MM.1S (cell line): ENCODE results near the gene PLEKHD1.

Experiments
- EZH2 ChIP-seq: fragments of 300-600 bp; sonication (generic); optimal IDR thresholded peaks from 2 replicates; pipeline ENCODE3; 2017; ENCODE audit warnings: low read depth, mild to moderate bottlenecking, antibody characterized with exemption, low read length, mixed read lengths
- TF ChIP-seq, protein P1 (sequence below): fragments of 300-600 bp; sonication (generic); IDR thresholded peaks from 2 replicates; pipeline ENCODE4 v1.5.1; 2016; ENCODE audit warnings: antibody characterized with exemption, low read length, mixed read lengths

DNA sequence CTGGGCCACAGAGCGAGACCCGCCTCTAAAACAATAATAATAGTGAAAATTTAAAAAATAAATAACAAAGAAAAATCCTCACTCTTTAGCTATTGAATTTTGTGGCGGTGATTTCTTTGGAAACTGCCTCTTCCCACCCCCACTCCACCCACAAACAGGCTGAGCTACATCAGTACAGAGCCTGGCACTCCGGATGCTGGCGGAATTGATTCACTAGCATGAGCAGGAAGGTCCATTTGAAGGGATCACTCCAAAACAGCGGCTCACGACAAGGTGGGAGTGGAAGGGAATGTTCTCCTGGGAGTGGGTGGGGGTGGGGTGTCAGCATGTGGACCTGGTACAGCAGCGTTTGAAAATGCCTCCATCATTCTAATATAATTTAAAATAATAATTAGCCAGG is 64.0 kb downstream of the PLEKHD1 start:
- TF ChIP-seq, protein P1, sequence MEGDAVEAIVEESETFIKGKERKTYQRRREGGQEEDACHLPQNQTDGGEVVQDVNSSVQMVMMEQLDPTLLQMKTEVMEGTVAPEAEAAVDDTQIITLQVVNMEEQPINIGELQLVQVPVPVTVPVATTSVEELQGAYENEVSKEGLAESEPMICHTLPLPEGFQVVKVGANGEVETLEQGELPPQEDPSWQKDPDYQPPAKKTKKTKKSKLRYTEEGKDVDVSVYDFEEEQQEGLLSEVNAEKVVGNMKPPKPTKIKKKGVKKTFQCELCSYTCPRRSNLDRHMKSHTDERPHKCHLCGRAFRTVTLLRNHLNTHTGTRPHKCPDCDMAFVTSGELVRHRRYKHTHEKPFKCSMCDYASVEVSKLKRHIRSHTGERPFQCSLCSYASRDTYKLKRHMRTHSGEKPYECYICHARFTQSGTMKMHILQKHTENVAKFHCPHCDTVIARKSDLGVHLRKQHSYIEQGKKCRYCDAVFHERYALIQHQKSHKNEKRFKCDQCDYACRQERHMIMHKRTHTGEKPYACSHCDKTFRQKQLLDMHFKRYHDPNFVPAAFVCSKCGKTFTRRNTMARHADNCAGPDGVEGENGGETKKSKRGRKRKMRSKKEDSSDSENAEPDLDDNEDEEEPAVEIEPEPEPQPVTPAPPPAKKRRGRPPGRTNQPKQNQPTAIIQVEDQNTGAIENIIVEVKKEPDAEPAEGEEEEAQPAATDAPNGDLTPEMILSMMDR, result no peak
- no peak for TF ChIP-seq EZH2
